Amniotic epithelial cell (primary cell): Measurements from ENCODE around the gene AQP7.
"Not testable (repeated sequence)": the region's sequence is repeated elsewhere in the genome, so short reads cannot be mapped to it uniquely, and the experiment has no call there.

Source experiments
- DNase-seq: peaks from one replicate; pipeline ENCODE4 v3.0.0-alpha.2; 2010; ENCODE audit warnings: low read depth

AQP7 gene

DNA sequence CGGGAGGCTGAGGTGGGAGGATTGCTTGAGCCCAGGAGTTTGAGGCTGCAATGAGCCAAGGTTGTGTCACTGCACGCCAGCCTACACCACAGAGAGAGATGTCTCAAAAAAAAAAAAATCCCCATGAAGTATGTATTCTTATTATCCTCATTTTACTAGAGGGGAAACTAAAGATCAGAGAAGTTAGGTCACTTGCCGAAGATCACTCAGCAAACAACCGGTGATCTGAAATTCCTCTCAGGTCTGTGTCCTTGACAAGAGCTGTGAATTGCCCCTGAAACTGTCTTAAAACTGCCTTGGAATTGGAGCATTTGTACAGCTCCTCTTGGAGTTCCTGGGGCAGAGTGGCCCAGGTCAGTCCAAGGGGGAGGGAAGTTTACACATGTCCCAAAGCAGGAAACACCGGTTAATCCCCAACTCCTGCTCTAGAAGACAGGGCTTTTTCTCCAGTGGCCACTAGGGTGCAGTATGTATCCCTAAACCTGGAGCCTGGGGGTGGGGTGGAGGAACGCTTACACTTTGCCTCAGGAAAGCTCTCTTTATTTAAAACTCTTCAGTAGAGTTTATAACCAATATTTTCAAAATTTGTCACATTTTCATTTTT is 27.6 kb downstream of the AQP7 start:
- peak; percentile 74 for DNase-seq

- DNase-seq: no peak
Observed at GRCh38 chr9:33374190-33374589, 28.2 kb downstream of the AQP7 start.

- no peak for DNase-seq
Observed at GRCh38 chr9:33372900-33373299, 29.5 kb downstream of the AQP7 start.

DNA sequence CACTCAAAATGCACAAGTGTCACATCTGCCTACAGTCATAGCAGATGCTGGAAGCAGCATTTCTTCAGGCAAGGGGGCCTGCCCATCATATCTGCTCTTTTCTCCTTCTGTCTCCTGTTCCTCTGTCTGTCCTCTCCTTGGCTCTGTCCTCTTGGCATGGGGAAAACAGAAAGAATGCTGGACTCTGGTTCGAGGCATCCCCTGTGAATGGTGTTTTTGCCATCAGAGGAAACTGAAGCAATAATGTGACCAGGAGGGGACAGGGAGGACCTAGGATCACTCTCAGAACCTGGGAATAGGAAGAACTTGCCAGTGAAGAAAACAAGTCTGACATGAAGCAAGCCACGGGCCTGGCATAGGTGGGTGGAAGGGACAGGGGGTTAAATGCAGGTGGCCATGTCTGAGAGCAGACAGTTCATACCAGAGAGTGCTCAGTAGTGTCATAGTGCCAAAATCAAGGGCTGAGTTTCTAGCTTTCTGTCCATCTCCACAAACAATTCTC is 35.3 kb downstream of the AQP7 start:
- DNase-seq: no peak

GRCh38 chr9:33364814-33365213 is 37.6 kb downstream of the AQP7 start:
- not testable (repeated sequence) for DNase-seq

GRCh38 chr9:33364127-33364526 is 38.2 kb downstream of the AQP7 start:
- DNase-seq: no peak

- DNase-seq: not testable (repeated sequence)
Observed at GRCh38 chr9:33358641-33359040, 43.7 kb downstream of the AQP7 start.

- no peak for DNase-seq
Observed at GRCh38 chr9:33355933-33356332, 46.4 kb downstream of the AQP7 start.

- peak; percentile 99 for DNase-seq
Observed at GRCh38 chr9:33354651-33355211, 47.6 kb downstream of the AQP7 start.

DNA sequence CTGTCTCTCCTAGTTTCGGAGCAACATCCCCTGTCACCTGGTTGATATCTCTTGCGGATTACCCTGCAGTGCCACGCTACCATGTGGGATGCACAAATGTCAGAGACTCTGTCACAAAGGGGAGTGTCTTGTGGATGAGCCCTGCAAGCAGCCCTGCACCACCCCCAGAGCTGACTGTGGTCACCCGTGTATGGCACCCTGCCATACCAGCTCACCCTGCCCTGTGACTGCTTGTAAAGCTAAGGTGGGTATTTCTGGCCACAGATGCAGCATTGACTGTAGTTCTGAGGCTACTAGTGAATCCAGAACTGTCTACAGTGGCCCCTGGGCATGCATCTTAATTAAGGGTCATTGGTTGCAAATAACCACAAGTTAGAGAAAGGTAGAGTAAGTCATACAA is 50.8 kb downstream of the AQP7 start:
- DNase-seq: no peak

- DNase-seq: peak; percentile 92
Observed at GRCh38 chr9:33350310-33350709, 52.1 kb downstream of the AQP7 start.

- DNase-seq: peak; percentile 31
Observed at GRCh38 chr9:33349743-33350142, 52.6 kb downstream of the AQP7 start.

DNA sequence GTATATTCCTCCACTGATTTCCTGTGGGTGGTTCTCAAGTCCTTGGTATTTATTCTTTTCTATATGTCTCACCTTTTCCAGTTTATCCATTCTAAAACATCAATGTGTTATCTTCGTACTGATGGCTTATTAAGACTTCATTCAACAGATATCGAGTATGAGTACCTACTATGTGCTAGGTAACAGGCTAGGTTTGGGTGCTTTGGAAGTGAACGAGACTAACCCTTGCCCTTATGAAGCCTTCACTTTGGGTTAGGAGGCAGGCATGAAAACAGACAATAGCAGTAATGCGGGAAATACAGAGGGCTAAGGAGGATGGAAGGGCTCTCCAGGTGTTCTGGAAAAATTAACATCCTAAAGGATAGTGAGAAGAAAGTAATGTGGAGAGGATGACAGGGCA is 53.4 kb downstream of the AQP7 start:
- DNase-seq: no peak

DNA sequence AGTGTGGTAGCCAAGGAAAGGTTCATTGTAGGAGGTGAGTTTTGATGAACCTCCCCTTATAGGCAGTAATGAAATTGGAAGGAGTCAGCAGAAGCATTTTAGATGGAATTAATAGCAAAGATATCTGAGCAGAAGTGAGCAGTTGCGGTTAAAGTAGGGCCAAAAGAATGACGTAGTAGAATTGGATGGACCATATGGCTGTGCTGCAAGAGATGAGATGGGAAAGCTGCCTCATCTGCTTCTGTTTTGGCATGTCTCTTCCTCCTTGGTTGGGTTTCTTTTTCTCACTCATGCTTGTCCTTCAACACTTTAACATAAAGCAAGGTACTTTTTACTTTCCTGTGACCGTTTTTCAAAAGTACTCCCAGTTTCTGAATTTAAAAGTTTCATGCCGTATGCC is 55.8 kb downstream of the AQP7 start:
- no peak for DNase-seq

DNA sequence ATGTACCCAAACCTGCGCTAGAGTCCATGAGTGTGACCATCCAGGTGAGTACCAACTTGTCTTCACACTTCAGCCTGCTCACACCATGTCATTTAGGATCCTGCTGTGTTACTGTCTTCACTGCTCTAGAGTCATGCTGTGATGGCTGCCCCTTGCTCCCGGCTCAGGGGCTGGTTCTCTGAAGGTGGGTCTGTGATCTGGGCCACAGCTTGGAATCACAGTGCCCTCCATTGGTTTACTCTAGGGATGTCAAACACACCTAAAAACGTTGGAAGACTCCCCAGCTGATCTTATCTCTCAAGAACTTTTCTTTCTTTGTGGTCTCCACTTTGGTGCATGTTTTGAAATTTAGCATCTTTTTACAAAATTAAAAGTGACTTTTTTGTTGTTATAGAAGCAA is 58.2 kb downstream of the AQP7 start:
- DNase-seq: no peak

DNA sequence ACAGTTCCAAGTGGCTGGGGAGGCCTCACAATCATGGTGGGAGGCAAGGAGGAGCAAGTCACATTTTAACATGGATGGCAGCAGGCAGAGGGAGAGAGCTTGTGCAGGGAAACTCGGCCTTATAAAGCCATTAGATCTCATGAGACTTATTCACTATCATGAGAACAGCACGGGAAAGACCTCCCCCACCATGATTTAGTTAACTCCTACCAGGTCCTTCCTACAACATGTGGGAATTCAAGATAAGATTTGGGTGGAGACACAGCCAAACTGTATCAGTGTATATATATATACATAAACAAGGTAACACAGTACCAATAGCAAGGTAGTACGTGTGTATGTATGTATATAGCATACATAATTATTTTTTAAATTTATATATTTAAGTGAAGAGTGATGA is 61.2 kb downstream of the AQP7 start:
- no peak for DNase-seq

- DNase-seq: no peak
Observed at GRCh38 chr9:33340186-33340585, 62.2 kb downstream of the AQP7 start.
